Measurements from ENCODE around the gene RTL1.

Gene RTL1

DNA sequence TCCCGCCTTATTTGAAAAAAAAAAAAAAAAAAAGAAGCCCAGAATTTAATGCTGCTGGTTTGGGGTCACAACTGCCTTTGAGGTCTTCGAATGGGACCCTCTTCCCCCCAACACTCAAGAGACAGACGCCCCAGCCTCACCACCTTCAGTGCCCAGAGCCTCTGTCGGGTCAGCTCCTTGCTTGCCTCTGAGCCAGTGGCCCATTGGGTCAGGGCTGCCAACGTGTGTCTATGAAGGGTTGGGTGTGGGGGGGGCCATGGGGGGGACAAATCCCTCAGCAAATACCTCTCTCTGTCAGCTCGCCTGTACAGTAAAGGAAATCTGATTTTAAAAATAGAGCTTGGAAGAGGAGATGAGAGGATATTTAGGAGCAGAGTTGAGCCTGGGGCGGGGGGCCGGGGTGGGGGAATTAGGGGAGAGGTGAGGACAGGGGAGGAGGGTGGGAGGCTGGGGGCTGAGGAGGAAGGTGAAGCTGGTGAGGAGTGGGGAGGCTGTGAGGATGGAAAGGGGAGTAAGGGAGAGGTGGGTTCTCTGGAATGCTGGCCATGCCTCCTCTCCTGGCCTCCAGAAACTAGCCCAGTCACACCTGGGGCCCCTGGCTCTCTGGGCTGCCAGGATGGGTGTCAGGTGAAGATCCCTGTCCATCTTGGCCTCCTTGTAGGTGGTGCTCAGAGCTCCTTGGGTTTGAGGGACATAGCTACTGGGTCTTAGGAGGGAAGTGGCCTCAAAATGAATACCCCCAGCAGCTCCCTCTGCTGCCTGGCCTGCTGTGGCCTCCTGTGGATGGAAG, 13.3 kb downstream of the RTL1 start:
- H3K4me2 ChIP-seq (ENCODE audit: low read length), result no peak overlapping the region
- H3K4me3 ChIP-seq (ENCODE audit: low read length), result no peak overlapping the region
- no peak overlapping the region for H3K27ac ChIP-seq (ENCODE audit: low read depth, low read length)
- H3K4me1 ChIP-seq (ENCODE audit: control insufficient read depth, low read length), result no peaks in the 10 kb centered on the region
- H3K27me3 ChIP-seq (ENCODE audit: control insufficient read depth, low read length), result peaks cover 4% of the 10 kb centered on the region; the same call in 1 of the 2 replicates
- H3K36me3 ChIP-seq (ENCODE audit: control insufficient read depth, low read length), result no peaks in the 10 kb centered on the region
- H3K9me2 ChIP-seq (replicated peaks; ENCODE audit: control insufficient read depth, low read length), result no peaks in the 10 kb centered on the region
- no peaks in the 10 kb centered on the region for H3F3A ChIP-seq (ENCODE audit: control insufficient read depth, insufficient read depth)
- TF ChIP-seq CTCF (IDR thresholded peaks at IDR 0.05; ENCODE audit: low read depth, low read length, poor library complexity, severe bottlenecking) (no peak), EZH2phosphoT487 (IDR thresholded peaks at IDR 0.05; ENCODE audit: borderline replicate concordance, low read length) (no peak)
- H4K20me1 ChIP-seq (ENCODE audit: control insufficient read depth, insufficient read depth, low read depth, low read length), result no peaks in the 10 kb centered on the region
- no peaks in the 10 kb centered on the region for H3K79me2 ChIP-seq (ENCODE audit: control insufficient read depth, low read length)
- no peaks in the 10 kb centered on the region for H3K9me3 ChIP-seq (ENCODE audit: control insufficient read depth, insufficient read depth, low read length)

DNA sequence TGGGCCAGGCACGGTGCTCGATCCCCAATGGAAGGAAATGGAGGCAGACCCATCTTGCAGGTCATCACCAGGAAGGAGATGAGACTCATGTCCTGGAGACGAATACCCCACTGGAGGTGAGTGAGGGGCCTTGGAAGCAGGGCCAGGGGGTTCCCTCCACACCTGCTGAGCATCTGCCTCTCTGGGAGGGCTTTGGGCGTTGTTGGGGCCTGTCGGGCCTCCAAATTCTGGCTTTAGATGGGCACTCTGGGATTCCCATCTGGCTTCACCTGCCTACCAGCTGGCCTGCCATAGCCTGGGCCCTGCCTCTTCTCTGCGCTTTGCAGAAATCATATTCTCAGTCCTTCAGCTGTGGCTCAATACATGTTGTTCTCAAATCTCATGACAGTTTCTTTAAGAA, 13.9 kb downstream of the RTL1 start:
- Histone ChIP-seq H3K79me2 (ENCODE audit: control insufficient read depth, low read length) (no peaks in the 10 kb centered on the region), H3K4me3 (ENCODE audit: low read length) (no peak overlapping the region), H3K9me3 (ENCODE audit: control insufficient read depth, insufficient read depth, low read length) (no peaks in the 10 kb centered on the region), H3K36me3 (ENCODE audit: control insufficient read depth, low read length) (no peaks in the 10 kb centered on the region), H3K4me2 (ENCODE audit: low read length) (no peak overlapping the region), H3K4me1 (ENCODE audit: control insufficient read depth, low read length) (no peaks in the 10 kb centered on the region), H3K27ac (ENCODE audit: low read depth, low read length) (no peak overlapping the region), H3K27me3 (ENCODE audit: control insufficient read depth, low read length) (peaks cover 4% of the 10 kb centered on the region; the same call in 1 of the 2 replicates), H3F3A (ENCODE audit: control insufficient read depth, insufficient read depth) (no peaks in the 10 kb centered on the region), H4K20me1 (ENCODE audit: control insufficient read depth, insufficient read depth, low read depth, low read length) (no peaks in the 10 kb centered on the region), H3K9me2 (replicated peaks; ENCODE audit: control insufficient read depth, low read length) (no peaks in the 10 kb centered on the region)
- no peak for TF ChIP-seq EZH2phosphoT487 (IDR thresholded peaks at IDR 0.05; ENCODE audit: borderline replicate concordance, low read length)
- no peak for TF ChIP-seq CTCF (IDR thresholded peaks at IDR 0.05; ENCODE audit: low read depth, low read length, poor library complexity, severe bottlenecking)

DNA sequence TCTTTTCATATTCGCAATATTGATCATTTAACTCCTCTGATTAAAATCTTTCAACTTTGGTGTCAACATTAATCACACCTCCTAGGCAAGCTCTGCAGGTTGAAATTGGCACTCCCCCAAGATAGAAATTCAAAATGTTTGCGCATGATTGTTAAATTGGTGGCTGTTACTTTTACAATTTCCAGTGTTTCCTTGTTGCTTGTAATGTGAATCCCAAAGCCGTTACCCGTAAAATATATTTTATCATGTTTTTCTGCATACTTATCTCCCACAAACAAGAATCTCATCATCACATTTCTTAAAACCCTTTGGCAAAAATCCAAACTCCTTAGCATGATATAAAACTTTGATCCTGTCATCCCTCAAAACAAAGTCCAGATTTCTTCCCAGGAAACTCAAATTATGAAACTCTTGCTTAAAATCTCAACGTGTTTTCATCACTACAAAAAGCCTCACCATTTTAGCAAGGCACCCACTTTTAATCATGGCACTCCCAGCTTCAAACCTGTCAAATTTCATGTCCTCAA, 14.7 kb downstream of the RTL1 start:
- Histone ChIP-seq H3K36me3 (ENCODE audit: control insufficient read depth, low read length) (no peaks in the 10 kb centered on the region), H4K20me1 (ENCODE audit: control insufficient read depth, insufficient read depth, low read depth, low read length) (no peaks in the 10 kb centered on the region), H3K27me3 (ENCODE audit: control insufficient read depth, low read length) (peaks cover 4% of the 10 kb centered on the region; the same call in 1 of the 2 replicates), H3K79me2 (ENCODE audit: control insufficient read depth, low read length) (no peaks in the 10 kb centered on the region), H3F3A (ENCODE audit: control insufficient read depth, insufficient read depth) (no peaks in the 10 kb centered on the region), H3K4me1 (ENCODE audit: control insufficient read depth, low read length) (no peaks in the 10 kb centered on the region), H3K4me2 (ENCODE audit: low read length) (no peak overlapping the region), H3K4me3 (ENCODE audit: low read length) (no peak overlapping the region), H3K27ac (ENCODE audit: low read depth, low read length) (no peak overlapping the region), H3K9me2 (replicated peaks; ENCODE audit: control insufficient read depth, low read length) (no peaks in the 10 kb centered on the region), H3K9me3 (ENCODE audit: control insufficient read depth, insufficient read depth, low read length) (no peaks in the 10 kb centered on the region)
- TF ChIP-seq EZH2phosphoT487 (IDR thresholded peaks at IDR 0.05; ENCODE audit: borderline replicate concordance, low read length), result no peak

- Histone ChIP-seq H3K79me2 (ENCODE audit: control insufficient read depth, low read length) (no peaks in the 10 kb centered on the region), H3K27me3 (ENCODE audit: control insufficient read depth, low read length) (peaks cover 4% of the 10 kb centered on the region; the same call in 1 of the 2 replicates), H3K36me3 (ENCODE audit: control insufficient read depth, low read length) (no peaks in the 10 kb centered on the region), H3K4me1 (ENCODE audit: control insufficient read depth, low read length) (no peaks in the 10 kb centered on the region), H3K4me3 (ENCODE audit: low read length) (no peak overlapping the region), H3K27ac (ENCODE audit: low read depth, low read length) (no peak overlapping the region), H4K20me1 (ENCODE audit: control insufficient read depth, insufficient read depth, low read depth, low read length) (no peaks in the 10 kb centered on the region), H3F3A (ENCODE audit: control insufficient read depth, insufficient read depth) (no peaks in the 10 kb centered on the region), H3K4me2 (ENCODE audit: low read length) (no peak overlapping the region), H3K9me2 (replicated peaks; ENCODE audit: control insufficient read depth, low read length) (no peaks in the 10 kb centered on the region), H3K9me3 (ENCODE audit: control insufficient read depth, insufficient read depth, low read length) (no peaks in the 10 kb centered on the region)
- TF ChIP-seq CTCF (IDR thresholded peaks at IDR 0.05; ENCODE audit: low read depth, low read length, poor library complexity, severe bottlenecking) (no peak), EZH2phosphoT487 (IDR thresholded peaks at IDR 0.05; ENCODE audit: borderline replicate concordance, low read length) (no peak)
Observed at GRCh38 chr14:100887728-100888335, 15.7 kb downstream of the RTL1 start.

Data from DOHH2 (cell line).